NCI-H510A (cell line): ENCODE measurements around the gene ZDHHC19.
"Not testable (repeated sequence)": the region's sequence is repeated elsewhere in the genome, so short reads cannot be mapped to it uniquely, and the experiment has no call there.

Experiments used
- DNase-seq: peaks from one replicate; lab custom pipeline; 2025; lab: John Stamatoyannopoulos, UW

The ZDHHC19 gene

GRCh38 chr3:196210673-196211556 is at the start of gene ZDHHC19:
Gene ZDHHC19 (minus strand): TSS chr3:196211400. CDS start chr3:196211315, 85 bp downstream.
- DNase-seq: no peak

GRCh38 chr3:196260784-196261183 is 49.6 kb upstream of the ZDHHC19 start:
- DNase-seq: no peak

DNA sequence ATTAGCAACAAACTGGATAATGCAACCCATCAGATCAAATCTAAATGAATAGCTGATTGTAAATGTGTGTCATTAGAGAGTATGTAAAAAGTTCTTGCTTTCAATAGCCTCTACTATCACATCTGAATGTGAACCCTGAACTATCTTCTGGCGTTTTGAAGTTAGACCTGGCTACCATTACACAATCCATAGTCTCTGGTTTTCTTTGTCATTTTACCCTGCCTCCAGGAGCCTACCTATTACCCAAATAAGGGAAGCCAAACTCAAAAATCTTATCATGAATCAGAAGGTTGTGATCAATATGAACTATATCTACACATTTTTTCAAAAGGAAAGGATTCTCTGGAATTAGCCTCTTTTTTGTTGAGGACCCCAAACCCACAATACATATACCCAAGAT is 44.6 kb upstream of the ZDHHC19 start:
- no peak for DNase-seq

GRCh38 chr3:196254376-196255283 is 43.4 kb upstream of the ZDHHC19 start:
- no peak for DNase-seq

GRCh38 chr3:196251918-196252317 is 40.7 kb upstream of the ZDHHC19 start:
- DNase-seq: no peak

DNA sequence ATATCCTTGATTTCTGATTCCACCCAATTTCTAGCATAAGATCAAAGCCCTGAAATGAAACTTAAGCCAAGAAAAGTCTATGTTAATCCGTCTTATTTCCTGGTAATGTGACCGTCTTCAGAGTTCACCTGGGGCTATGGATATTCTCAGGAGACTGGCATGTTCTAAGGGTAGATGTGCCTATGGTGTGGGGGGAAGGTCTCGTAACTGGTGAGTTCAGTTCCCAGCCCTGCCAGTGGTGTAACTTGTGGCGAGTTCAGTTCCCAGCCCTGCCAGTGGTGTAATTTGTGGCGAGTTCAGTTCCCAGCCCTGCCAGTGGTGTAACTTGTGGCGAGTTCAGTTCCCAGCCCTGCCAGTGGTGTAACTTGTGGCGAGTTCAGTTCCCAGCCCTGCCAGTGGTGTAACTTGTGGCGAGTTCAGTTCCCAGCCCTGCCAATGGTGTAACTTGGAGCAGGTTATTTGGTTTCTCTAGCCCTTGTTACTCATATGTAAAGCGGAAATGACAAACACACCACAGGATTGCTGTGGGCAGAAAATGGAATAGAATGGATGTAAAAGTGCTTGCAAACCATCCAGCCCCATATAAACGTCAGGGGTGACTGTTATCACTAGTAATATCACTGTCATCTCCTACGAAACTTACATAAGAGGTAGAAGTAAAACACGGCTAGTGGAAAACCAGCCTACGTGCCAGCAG is 35.6 kb upstream of the ZDHHC19 start:
- no peak for DNase-seq

DNA sequence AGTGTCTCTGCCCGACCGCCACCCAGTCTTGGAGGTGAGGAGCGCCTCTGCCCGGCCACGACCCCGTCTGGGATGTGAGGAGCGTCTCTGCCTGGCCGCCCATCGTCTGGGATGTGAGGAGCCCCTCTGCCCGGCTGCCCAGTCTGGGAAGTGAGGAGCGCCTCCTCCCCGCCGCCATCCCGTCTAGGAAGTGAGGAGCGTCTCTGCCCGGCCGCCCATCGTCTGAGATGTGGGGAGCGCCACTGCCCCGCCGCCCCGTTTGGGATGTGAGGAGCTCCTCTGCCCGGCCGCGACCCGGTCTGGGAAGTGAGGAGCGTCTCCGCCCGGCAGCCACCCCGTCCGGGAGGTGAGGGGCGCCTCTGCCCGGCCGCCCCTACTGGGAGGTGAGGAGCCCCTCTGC is 33.0 kb upstream of the ZDHHC19 start:
- DNase-seq: not testable (repeated sequence)

GRCh38 chr3:196241704-196242103 is 30.5 kb upstream of the ZDHHC19 start:
- no peak for DNase-seq

DNA sequence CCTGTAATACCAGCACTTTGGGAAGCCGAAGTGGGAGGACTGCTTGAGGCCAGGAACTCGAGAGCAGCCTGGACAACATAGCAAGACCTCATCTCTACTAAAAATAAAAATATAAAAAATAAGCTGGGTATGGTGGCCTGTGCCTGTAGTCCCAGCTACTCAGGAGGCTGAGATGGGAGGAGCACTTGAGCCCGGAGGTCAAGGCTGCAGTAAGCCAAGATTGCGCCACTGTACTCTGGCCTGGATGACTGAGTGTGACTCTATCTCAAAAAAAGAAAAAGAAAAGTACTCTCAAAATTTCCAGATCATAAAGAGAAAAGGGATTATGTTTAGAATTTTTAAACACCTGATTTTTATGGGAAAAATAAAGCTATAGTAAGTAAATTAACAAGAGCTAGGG is 29.2 kb upstream of the ZDHHC19 start:
- no peak for DNase-seq

GRCh38 chr3:196238612-196239560 is 27.7 kb upstream of the ZDHHC19 start:
- no peak for DNase-seq

DNA sequence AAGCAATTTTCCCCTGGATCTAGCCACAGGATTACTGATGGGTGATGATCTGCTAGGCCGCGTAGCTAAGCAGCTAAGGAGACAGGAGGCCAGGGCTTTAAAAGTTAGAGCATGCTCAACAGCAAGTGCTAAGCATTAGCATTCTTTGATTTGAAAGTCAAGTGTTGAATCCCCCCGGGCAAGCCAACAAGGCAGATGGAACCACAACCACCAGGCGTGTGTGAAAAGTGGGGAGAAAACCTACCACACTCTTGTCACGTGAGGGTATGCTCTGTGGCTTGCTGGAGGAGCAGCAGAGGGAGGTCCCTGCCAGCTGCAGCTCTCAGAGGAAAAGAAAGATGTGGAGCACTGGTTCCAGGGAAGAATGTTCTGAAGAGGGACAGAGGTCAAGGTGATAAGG is 26.0 kb upstream of the ZDHHC19 start:
- no peak for DNase-seq

- DNase-seq: no peak
Measured at GRCh38 chr3:196236223-196236622, 25.0 kb upstream of the ZDHHC19 start.

- DNase-seq: no peak
Measured at GRCh38 chr3:196235452-196236122, 24.4 kb upstream of the ZDHHC19 start.

GRCh38 chr3:196232882-196233251 is 21.7 kb upstream of the ZDHHC19 start:
- no peak for DNase-seq

GRCh38 chr3:196232154-196232881 is 21.1 kb upstream of the ZDHHC19 start:
- DNase-seq: no peak

DNA sequence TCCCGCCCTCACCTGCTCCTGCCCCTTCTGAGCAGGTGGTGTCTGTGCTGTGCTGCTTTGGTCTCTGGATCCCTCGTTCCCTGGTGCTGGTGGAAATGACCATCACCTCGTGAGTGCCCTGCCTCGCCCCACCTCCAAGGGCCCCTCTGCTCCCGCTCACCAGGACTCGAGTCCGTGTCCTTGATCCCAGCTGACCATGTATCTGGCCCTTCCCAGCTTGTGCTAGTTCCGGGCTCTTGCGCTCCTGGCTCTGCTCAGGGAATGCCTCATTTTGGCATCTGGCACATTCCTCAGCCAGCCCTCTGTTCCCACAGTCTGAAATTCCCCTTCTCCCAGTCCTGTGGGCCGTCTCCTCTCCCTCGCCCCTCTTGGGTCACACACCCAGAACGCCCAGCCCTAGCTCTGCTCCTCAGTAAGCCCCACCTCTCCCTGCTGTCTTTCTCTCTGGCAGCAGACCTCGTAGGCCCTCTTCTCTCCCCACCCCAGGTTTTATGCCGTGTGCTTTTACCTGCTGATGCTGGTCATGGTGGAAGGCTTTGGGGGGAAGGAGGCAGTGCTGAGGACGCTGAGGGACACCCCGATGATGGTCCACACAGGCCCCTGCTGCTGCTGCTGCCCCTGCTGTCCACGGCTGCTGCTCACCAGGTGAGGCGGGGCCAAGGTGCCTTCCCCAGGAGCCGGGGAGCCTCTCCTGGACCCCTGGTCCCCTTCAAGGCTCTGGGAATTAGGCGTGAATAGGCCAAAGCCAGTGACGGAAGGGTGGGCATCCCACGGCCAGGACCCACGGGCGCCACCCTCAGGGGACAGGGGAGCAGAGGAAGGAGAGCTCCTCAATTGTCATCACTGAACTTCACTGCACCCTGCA is 16.7 kb upstream of the ZDHHC19 start:
- DNase-seq: no peak

DNA sequence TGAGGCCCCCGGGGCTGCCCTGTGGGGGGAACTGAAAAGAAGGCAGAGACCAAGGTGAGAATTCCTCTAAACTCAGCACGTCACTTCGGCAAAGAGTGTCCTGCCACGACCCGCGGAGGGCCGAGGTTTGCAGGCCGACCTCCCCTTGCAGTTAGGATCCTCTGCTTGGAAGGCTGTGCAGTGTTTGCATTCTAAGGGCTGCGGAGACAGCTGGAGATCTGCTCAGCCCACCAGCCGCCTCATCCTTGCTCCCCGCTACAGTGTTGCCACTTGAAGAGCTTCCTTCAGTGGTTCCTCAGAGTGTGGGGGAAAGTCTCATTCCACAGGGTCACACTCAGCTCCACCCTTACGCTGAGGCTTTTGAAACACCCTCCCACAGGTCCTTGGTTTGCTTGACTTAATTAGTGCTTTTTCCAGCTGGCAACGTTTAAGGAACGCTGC is 15.9 kb upstream of the ZDHHC19 start:
- no peak for DNase-seq

- DNase-seq: no peak
Measured at GRCh38 chr3:196225763-196226364, 14.7 kb upstream of the ZDHHC19 start.
